Right lobe of liver (tissue), 4 donors: ENCODE measurements around the gene AGAP6.
"Not testable (repeated sequence)": the region's sequence is repeated elsewhere in the genome, so short reads cannot be mapped to it uniquely, and the experiment has no call there.

Experiments used
- POLR2A ChIP-seq: fragments of 450-650 bp; IDR thresholded peaks from one replicate; pipeline ENCODE4 v1.6.1; 2017; ENCODE audit warnings: antibody characterized with exemption, mild to moderate bottlenecking
- TF ChIP-seq, protein P1 (sequence below), 4 donors: fragments of 200-600 bp in 3 of 4; fragments of 450-650 bp in 1 of 4; IDR thresholded peaks; one replicate each; pipeline versions ENCODE4 v1.5.1 to v1.8.0; 2016 to 2022; ENCODE audit warnings: antibody characterized with exemption in 4 of 4, mild to moderate bottlenecking in 2 of 4
- donor health status: DM: no; HTN: no; CAD: no.
- donor health status: DM: no; HTN: no; CAD: no.
- donor health status: DM: no; HTN: yes; CAD: no.

DNA sequence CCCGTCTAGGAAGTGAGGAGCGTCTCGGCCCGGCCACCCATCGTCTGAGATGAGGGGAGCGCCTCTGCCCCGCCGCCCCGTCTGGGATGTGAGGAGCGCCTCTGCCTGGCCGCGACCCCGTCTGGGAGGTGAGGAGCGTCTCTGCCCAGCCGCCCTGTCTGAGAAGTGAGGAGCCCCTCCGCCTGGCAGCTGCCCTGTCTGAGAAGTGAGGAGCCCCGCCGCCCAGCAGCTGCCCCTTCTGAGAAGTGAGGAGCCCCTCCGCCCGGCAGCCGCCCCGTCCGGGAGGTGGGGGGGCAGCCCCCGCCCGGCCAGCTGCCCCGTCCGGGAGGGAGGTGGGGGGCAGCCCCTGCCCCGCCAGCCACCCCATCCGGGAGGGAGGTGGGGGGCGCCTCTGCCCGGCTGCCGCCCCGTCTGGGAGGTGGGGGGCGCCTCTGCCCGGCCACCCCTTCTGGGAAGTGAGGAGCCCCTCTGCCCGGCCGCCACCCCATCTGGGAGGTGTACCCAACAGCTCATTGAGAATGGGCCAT, 17.8 kb upstream of the AGAP6 start:
- TF ChIP-seq, protein P1, sequence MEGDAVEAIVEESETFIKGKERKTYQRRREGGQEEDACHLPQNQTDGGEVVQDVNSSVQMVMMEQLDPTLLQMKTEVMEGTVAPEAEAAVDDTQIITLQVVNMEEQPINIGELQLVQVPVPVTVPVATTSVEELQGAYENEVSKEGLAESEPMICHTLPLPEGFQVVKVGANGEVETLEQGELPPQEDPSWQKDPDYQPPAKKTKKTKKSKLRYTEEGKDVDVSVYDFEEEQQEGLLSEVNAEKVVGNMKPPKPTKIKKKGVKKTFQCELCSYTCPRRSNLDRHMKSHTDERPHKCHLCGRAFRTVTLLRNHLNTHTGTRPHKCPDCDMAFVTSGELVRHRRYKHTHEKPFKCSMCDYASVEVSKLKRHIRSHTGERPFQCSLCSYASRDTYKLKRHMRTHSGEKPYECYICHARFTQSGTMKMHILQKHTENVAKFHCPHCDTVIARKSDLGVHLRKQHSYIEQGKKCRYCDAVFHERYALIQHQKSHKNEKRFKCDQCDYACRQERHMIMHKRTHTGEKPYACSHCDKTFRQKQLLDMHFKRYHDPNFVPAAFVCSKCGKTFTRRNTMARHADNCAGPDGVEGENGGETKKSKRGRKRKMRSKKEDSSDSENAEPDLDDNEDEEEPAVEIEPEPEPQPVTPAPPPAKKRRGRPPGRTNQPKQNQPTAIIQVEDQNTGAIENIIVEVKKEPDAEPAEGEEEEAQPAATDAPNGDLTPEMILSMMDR (IDR thresholded peaks at IDR 0.05), result not testable (repeated sequence)
- TF ChIP-seq POLR2A, result not testable (repeated sequence)
